ENCODE measurements around the gene KCNJ13.
"Not testable (repeated sequence)": the region's sequence is repeated elsewhere in the genome, so short reads cannot be mapped to it uniquely, and the experiment has no call there.

GRCh38 chr2:232720056-232720455 lies 56.3 kb downstream of the KCNJ13 start:
- not testable (repeated sequence) for TF ChIP-seq CTCF (IDR thresholded peaks at IDR 0.05; ENCODE audit: low read length); EZH2 (optimal IDR thresholded peaks at IDR 0.05; ENCODE audit: low read depth, low read length); EZH2phosphoT487 (IDR thresholded peaks at IDR 0.05; ENCODE audit: low read length)
